Stromal cell of bone marrow (primary cell): ENCODE data around the gene PROZ.
A peak's percentile ranks its signal among the peaks of the same experiment; 100 is the strongest.

ENCODE experiments used
- DNase-seq: peaks from one replicate; pipeline ENCODE4 v3.0.0-alpha.2; 2012; ENCODE audit warnings: low read depth

PROZ gene

GRCh38 chr13:113141601-113141970 lies 16.9 kb upstream of the PROZ start:
- DNase-seq, result no peak

- no peak for DNase-seq
Observed at GRCh38 chr13:113142876-113143275, 15.6 kb upstream of the PROZ start.

DNA sequence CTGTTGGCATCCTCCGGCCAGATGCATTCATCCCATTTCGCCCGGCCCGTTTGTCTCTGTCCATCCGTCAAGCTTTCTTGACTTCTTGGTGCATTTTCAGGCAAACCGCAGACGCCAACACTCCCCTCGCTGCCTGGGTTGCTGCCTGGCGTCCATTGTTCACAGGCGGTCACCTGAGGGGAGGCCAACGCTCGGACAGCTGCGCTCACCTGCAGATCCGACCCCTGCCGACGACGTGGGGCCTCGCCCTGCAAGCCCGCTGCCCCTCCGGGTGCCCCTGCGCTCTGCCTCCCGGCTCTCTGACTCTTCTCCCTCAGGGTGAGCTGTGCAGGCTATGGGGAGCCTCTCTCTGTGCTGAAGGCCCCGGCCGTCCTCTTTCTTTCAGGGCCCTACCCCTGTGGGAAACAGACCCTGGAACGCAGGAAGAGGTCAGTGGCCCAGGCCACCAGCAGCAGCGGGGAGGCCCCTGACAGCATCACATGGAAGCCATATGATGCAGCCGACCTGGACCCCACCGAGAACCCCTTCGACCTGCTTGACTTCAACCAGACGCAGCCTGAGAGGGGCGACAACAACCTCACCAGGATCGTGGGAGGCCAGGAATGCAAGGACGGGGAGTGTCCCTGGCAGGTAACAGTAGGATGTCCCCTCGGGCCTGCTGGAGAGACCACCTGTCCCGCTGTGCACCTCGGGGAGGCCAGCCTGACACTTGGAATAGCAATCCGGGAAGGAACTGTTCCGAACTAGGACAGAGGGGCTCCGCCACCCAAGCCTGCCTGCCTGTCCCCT lies 14.8 kb upstream of the PROZ start:
- DNase-seq, result no peak

DNA sequence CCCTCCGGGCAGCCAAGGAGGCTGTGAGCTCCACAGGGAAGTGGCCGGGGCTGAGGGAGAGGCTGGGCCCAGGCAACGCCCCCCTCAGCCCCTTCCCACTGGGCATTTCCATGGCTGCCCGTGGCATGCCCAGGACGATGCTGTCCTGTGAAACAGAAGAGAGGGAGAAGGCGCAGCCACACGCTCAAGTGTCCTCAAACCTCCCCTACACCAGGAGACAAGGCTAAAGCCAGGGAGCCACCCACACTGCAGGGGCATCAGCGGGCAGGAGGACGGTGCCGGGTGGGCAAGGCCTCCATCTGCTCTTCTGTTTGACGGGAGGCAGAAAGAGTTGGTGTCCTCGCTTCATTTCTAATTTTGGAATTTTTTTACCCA lies 14.2 kb upstream of the PROZ start:
- DNase-seq, result no peak

DNA sequence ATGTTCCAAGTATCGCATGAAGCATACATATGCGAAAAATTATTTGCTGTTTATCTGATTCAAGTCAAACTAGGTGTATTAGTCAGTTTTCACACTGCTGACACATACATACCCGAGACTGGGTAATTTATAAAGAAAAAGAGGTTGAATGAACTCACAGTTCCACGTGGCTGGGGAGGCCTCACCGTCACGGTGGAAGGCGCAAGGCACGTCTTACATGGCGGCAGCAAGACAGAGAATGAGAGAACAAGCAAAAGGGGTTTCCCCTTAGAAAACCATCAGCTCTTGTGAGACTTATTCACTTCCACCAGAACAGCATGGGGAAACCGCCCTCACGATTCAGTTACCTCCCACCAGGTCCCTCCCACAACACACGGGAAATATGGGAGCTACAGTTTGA lies 13.0 kb upstream of the PROZ start:
- no peak for DNase-seq

- DNase-seq, result no peak
Observed at GRCh38 chr13:113145911-113146598, 12.4 kb upstream of the PROZ start.

GRCh38 chr13:113146750-113147149 lies 11.7 kb upstream of the PROZ start:
- DNase-seq, result no peak

DNA sequence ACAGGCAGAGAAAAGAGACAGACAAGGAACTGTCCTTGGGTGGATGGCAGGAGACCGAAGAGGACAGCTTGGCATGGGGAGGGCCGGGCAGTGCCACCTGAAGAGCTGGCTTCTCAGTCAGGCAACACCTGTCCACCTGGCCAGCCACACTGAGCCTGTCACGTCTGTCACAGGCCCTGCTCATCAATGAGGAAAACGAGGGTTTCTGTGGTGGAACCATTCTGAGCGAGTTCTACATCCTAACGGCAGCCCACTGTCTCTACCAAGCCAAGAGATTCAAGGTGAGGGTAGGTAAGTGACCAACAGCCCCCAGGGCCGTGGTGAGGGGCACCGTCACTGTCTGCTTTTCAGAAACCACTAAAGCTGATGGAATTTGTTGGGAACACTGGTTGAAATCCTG lies 11.2 kb upstream of the PROZ start:
- DNase-seq, result no peak

- DNase-seq, result no peak
Observed at GRCh38 chr13:113148407-113148806, 10.0 kb upstream of the PROZ start.

DNA sequence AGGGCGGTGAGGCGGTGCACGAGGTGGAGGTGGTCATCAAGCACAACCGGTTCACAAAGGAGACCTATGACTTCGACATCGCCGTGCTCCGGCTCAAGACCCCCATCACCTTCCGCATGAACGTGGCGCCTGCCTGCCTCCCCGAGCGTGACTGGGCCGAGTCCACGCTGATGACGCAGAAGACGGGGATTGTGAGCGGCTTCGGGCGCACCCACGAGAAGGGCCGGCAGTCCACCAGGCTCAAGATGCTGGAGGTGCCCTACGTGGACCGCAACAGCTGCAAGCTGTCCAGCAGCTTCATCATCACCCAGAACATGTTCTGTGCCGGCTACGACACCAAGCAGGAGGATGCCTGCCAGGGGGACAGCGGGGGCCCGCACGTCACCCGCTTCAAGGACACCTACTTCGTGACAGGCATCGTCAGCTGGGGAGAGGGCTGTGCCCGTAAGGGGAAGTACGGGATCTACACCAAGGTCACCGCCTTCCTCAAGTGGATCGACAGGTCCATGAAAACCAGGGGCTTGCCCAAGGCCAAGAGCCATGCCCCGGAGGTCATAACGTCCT lies 9.4 kb upstream of the PROZ start:
- DNase-seq, result no peak

- no peak for DNase-seq
Observed at GRCh38 chr13:113149711-113150549, 8.5 kb upstream of the PROZ start.

- DNase-seq, result no peak
Observed at GRCh38 chr13:113150550-113151365, 7.7 kb upstream of the PROZ start.

GRCh38 chr13:113151745-113152690 lies 6.4 kb upstream of the PROZ start:
- peak; percentile 74 for DNase-seq

GRCh38 chr13:113152691-113152983 lies 5.8 kb upstream of the PROZ start:
- DNase-seq, result no peak

DNA sequence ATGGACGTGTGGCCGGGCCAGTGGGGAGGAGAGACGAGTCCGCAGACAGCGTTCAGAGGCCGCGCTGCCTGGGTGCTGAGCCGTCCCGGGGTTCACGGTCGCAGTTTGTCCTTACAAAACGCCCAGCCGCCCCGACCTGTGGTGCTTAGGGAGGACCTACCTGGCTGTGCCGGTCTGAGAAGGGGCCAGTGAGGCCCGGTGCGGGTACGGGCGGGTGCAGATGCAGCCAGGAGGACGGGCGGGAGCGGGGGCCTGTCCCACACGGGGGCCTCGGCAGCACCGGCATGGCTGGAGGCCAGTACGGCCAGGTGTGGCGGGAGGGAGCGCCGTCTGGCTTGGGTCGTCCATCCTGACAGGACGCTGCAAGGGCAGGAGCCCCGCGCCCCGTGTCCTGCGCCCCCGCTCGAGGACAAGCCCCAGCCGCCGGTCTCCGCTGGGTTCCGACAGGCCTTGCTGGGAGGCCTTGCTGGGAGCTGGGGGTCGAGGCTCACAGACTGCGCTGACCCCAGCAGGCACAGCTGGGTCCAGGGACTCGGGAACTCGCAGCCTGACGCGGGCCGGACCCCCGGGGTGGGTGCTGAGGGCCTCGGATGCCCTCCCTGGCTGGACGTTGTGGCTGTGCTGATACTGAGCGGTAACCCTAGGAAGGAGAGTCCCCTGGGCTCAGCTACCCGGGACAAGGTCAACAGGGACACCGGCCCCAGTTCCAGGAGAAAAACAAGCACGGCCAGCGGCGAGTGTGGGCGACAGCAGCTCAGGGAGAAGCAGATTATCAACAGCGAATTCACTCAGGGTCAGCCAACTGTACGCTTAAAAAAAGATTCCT lies 5.3 kb upstream of the PROZ start:
- no peak for DNase-seq

DNA sequence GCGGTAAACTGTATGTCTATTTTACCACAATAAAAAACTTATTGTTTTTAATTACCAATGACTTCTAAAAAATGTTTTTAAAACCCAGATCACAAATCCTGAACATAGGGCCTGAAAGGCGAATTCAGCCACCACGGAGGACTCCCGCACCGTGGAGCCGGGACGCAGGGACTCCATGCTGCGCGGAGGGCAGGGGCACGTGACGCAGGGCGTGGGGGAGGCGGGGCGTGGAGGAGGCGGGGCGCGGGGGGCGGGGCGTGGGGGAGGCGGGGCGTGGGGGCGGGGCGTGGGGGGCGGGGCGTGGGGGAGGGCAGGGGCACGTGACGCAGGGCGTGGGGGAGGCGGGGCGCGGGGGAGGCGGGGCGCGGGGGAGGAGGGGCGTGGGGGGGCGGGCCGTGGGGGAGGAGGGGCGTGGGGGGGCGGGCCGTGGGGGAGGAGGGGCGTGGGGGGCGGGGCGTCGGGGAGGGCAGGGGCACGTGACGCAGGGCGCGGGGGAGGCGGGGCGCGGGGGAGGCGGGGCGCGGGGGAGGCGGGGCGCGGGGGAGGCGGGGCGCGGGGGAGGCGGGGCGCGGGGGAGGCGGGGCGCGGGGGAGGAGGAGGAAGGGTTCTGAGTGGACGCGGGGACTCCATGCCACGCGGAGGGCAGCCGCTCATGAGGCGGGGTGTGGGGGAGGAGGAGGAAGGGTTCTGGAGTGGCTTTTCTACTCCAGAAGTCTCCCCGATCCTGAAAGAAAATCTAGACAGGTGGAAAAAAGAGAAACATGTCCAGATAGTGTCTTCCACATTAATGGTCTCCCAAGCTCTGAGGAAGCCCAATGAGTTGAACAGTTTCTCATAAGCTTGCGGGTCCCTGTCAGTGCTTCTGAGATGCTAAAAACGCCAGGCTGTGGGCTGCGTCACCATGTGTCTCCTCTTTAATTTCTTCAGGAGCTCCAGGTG lies 4.4 kb upstream of the PROZ start:
- peak; percentile 34 for DNase-seq

GRCh38 chr13:113155201-113155600 lies 3.2 kb upstream of the PROZ start:
- no peak for DNase-seq

DNA sequence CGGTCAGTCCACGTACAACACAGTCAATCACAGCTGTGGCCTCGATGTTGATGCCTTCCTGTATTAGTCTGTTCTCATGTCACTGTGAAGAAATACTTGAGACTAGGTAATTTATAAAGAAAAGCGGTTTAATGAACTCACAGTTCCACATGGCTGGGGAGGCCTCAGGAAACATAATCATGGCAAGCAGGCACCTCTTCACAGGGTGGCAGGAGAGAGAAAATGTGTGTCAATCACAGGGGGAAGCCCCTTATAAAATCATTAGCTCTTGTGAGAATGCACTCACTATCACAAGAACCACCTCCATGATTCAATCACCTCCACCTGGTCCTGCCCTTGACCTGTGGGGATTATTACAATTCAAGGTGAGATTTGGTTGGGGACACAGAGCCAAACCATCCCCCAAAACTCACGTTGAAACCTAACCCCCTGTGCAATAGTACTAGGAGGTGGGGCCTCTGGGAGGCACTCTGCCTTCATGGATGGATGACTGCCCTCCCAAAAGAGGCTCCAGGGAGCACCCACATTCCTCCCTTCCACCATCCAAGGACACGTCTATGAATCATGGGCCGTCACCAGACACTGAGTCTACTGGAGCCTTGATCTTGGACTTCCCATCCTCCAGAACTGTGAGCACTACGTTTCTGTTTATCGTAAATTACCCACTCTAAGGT lies 2.3 kb upstream of the PROZ start:
- no peak for DNase-seq
